HEK293T (cell line): ENCODE measurements around the gene DDX20.

Experiments used
- BHLHE40 ChIP-seq: fragments of 450-650 bp; IDR thresholded peaks from 2 replicates; pipeline ENCODE4 v1.6.1; 2016; ENCODE audit warnings: mild to moderate bottlenecking, moderate library complexity, borderline replicate concordance
- ELF4 ChIP-seq: fragments of 450-650 bp; IDR thresholded peaks from 2 replicates; pipeline ENCODE4 v1.6.1; 2017; ENCODE audit warnings: antibody characterized with exemption
- FOXK2 ChIP-seq: fragments of 450-650 bp; IDR thresholded peaks from 2 replicates; pipeline ENCODE4 v1.6.1; 2016; ENCODE audit warnings: mild to moderate bottlenecking
- SUZ12 ChIP-seq: fragments of 450-650 bp; IDR thresholded peaks from 2 replicates; pipeline ENCODE4 v1.6.1; 2016; ENCODE audit warnings: mild to moderate bottlenecking
- TARDBP ChIP-seq: fragments of 450-650 bp; IDR thresholded peaks from 2 replicates; pipeline ENCODE4 v1.6.1; 2016

DNA sequence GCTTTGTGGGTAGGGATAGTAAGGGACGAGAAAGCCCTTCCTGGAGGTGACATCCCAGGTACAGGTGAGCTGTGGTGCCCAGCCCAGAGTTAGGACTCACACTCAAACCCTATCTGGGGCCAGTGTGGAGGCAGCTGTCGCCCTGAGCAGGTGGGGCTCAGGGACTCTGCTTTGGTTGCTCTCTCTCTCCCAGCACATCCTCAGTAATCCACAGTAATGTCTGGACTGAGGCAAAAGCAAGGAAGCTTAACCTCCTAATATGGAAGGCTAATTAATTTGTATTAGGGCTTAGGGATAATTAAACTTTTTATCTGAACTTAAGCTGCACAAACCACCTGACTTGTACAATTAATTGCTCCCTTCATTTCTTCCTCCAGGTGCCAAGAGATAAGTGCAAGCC lies 38.2 kb downstream of the DDX20 start:
- TF ChIP-seq ELF4 (no peak), TARDBP (no peak), FOXK2 (no peak), SUZ12 (no peak), BHLHE40 (no peak)
